ENCODE results near the gene USP43. TPM values are rescaled to one million over a fixed set of nuclear protein-coding genes. Genes with fewer than 3 reads are reported as not detected.
"Not testable (repeated sequence)": the region's sequence is repeated elsewhere in the genome, so short reads cannot be mapped to it uniquely, and the experiment has no call there.

USP43 gene
- total and polyA plus RNA-seq, 2 donors from 2014 or later: 1.9 to 7.8 TPM

- intact Hi-C loops (cut with DNase I): no loop called here
- TF ChIP-seq CTCF (IDR thresholded peaks at IDR 0.05; ENCODE audit: borderline replicate concordance, extremely low read depth, insufficient read depth): no peak
- DNase-seq (no peak), FAIRE-seq (no peak)
- H3K9ac ChIP-seq (ENCODE audit: low read length in 3 of 3): no peak overlapping the region
- H3K9me3 ChIP-seq (ENCODE audit: control insufficient read depth in 2 of 3, insufficient read depth in 1 of 3, low read length in 3 of 3): no peaks in the 10 kb centered on the region
- H3K4me3 ChIP-seq (ENCODE audit: low read length in 3 of 3): no peak overlapping the region
- no peaks in the 10 kb centered on the region for H3K4me1 ChIP-seq (ENCODE audit: control insufficient read depth in 2 of 3, insufficient read depth in 2 of 3, low read depth in 1 of 3, low read length in 3 of 3)
- no peaks in the 10 kb centered on the region for H3K36me3 ChIP-seq (ENCODE audit: control insufficient read depth in 2 of 3, insufficient read depth in 3 of 3, low read length in 3 of 3)
- no peak overlapping the region for H3K27ac ChIP-seq (ENCODE audit: low read depth in 2 of 2, low read length in 2 of 2)
- H3K27me3 ChIP-seq (ENCODE audit: control insufficient read depth, insufficient read depth, low read length): no peaks in the 10 kb centered on the region
These were observed 10.0 kb upstream of the USP43 start for GRCh38 chr17:9635340-9635739.

DNA sequence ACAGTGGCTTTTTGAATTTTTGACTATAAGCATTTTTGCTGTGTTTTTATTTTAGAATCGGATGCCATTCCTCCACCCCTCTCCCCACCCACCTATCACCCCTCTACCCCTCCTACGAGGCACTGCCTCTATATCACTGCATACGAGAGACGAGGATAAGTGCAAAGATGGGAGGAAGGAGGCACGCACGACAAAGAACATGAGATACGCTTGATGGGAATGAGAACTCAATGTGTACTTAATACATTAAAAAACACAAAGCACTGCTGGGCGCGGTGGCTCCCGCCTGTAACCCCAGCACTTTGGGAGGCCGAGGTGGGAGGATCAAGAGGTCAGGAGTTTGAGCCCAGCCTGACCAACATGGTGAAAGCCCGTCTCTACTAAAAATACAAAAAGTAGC lies 8.8 kb upstream of the USP43 start:
- Histone ChIP-seq H3K9me3 (ENCODE audit: control insufficient read depth in 2 of 3, insufficient read depth in 1 of 3, low read length in 3 of 3) (no peaks in the 10 kb centered on the region), H3K27me3 (ENCODE audit: control insufficient read depth, insufficient read depth, low read length) (no peaks in the 10 kb centered on the region), H3K4me3 (ENCODE audit: low read length in 3 of 3) (no peak overlapping the region), H3K27ac (ENCODE audit: low read depth in 2 of 2, low read length in 2 of 2) (no peak overlapping the region), H3K4me1 (ENCODE audit: control insufficient read depth in 2 of 3, insufficient read depth in 2 of 3, low read depth in 1 of 3, low read length in 3 of 3) (no peaks in the 10 kb centered on the region), H3K9ac (ENCODE audit: low read length in 3 of 3) (no peak overlapping the region), H3K36me3 (ENCODE audit: control insufficient read depth in 2 of 3, insufficient read depth in 3 of 3, low read length in 3 of 3) (no peaks in the 10 kb centered on the region)
- DNase-seq: peak in 1 of 5 donors; percentile 6
- TF ChIP-seq CTCF (IDR thresholded peaks at IDR 0.05; ENCODE audit: borderline replicate concordance, extremely low read depth, insufficient read depth): no peak
- intact Hi-C loops (cut with DNase I): no loop called here
- FAIRE-seq: no peak

- H3K27me3 ChIP-seq (ENCODE audit: control insufficient read depth, insufficient read depth, low read length); H3K4me1 ChIP-seq (ENCODE audit: control insufficient read depth in 2 of 3, insufficient read depth in 2 of 3, low read depth in 1 of 3, low read length in 3 of 3); H3K27ac ChIP-seq (ENCODE audit: low read depth in 2 of 2, low read length in 2 of 2); intact Hi-C loops (cut with DNase I); H3K36me3 ChIP-seq (ENCODE audit: control insufficient read depth in 2 of 3, insufficient read depth in 3 of 3, low read length in 3 of 3); DNase-seq; H3K4me3 ChIP-seq (ENCODE audit: low read length in 3 of 3); H3K9ac ChIP-seq (ENCODE audit: low read length in 3 of 3); H3K9me3 ChIP-seq (ENCODE audit: control insufficient read depth in 2 of 3, insufficient read depth in 1 of 3, low read length in 3 of 3); FAIRE-seq: not testable (repeated sequence)
These were observed 4.9 kb upstream of the USP43 start for GRCh38 chr17:9640388-9640787.

DNA sequence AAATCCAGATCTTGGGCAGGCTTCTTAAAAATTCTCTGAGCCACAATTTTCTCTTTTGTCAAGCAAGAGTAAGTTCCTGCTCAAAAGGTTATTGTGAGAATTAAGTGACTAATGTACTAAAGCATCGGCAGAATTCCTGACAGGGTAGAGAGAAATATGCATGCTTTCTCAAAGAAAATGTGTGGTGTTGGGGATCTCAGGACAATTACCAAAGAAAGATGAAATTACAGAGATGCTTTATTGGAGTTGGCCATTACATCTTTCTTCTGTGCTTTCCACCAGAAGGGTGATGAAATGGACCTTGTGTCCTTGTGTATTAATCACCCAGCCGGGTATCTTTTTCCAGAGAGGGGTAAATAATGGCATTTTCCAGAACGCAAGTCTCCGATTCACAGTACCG lies 1.7 kb upstream of the USP43 start:
- FAIRE-seq (no peak), DNase-seq (no peak)
- H3K4me3 ChIP-seq (ENCODE audit: low read length in 3 of 3): peak overlapping the region in 1 of 3 donors; percentile 87
- peaks cover 0 to 6% (median 0%) of the 10 kb centered on the region in 3 donors for H3K4me1 ChIP-seq (ENCODE audit: control insufficient read depth in 2 of 3, insufficient read depth in 2 of 3, low read depth in 1 of 3, low read length in 3 of 3)
- no peak for TF ChIP-seq CTCF (IDR thresholded peaks at IDR 0.05; ENCODE audit: borderline replicate concordance, extremely low read depth, insufficient read depth)
- no peak overlapping the region for H3K27ac ChIP-seq (ENCODE audit: low read depth in 2 of 2, low read length in 2 of 2)
- no peak overlapping the region for H3K9ac ChIP-seq (ENCODE audit: low read length in 3 of 3)
- intact Hi-C loops (cut with DNase I): no loop called here
- H3K27me3 ChIP-seq (ENCODE audit: control insufficient read depth, insufficient read depth, low read length): peaks cover 4% of the 10 kb centered on the region
- no peaks in the 10 kb centered on the region for H3K36me3 ChIP-seq (ENCODE audit: control insufficient read depth in 2 of 3, insufficient read depth in 3 of 3, low read length in 3 of 3)
- H3K9me3 ChIP-seq (ENCODE audit: control insufficient read depth in 2 of 3, insufficient read depth in 1 of 3, low read length in 3 of 3): no peaks in the 10 kb centered on the region
